Myocyte (in vitro differentiated cells): ENCODE measurements around the gene CHST11. TPM values are rescaled to one million over a fixed set of nuclear protein-coding genes. Genes with fewer than 3 reads are reported as not detected.
A peak's percentile ranks its signal among the peaks of the same experiment; 100 is the strongest.
"Not testable (repeated sequence)": the region's sequence is repeated elsewhere in the genome, so short reads cannot be mapped to it uniquely, and the experiment has no call there.

Experiments
- DNase-seq: peaks from one replicate; pipeline ENCODE4 v3.0.0-alpha.2; 2012; ENCODE audit warnings: low read depth
- microRNA-seq: library from miRNA; unstranded; fragments of <30 nt; microRNA quantifications from one replicate; pipeline ENCODE4, GENCODE V29; 2016
- total RNA-seq: library from RNA; depleted of rRNA; stranded (reverse); fragments of >200 nt; gene quantifications from 2 replicates; pipeline ENCODE4 v1.2.3, GENCODE V29; 2014

The CHST11 gene
- total RNA-seq, 1 donor from 2014 or later, result 2.9 TPM

DNA sequence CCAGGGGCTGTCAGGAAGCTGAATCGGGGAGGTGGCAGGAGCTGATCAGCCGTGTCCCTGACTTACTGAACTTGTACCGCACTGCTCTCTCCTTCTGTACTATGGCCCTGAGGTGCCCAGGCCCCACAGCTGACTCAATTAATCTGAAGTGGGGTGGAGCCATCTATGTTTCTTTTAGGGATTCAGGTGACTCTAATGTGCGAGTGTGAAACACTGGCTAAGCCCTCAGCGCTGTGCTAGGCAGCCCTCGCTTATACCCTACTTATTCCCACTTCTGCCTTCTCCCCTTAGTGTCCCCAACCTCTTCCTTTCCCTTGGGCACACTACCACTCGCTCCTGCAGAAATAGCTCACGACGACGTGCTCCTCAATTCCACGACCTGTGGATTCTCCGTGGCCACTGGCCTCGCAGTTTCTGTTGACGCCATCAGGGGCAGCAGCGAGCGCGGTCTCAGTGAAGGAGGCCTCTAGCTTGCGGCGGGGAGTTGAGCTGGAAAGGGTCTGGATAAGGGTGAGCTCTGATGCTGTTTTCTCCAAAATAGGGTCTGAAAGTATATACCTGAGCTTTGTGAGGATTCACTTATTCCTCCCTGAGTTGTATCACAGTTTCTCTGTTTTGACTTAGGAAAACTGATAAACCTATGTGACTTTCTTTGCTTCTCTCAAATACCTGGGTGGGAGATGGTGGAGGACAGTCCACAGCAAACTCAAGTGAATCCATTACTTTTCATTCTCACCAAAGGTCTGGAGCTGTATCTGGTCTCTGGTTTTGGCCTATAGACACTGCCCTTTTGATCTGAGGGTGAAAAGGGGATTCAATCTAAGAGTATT lies 333.8 kb downstream of the CHST11 start:
- DNase-seq, result peak; percentile 9

GRCh38 chr12:104792570-104792969 lies 335.8 kb downstream of the CHST11 start:
- peak; percentile 84 for DNase-seq

GRCh38 chr12:104793285-104793684 lies 336.5 kb downstream of the CHST11 start:
- peak; percentile 86 for DNase-seq

GRCh38 chr12:104793968-104794367 lies 337.2 kb downstream of the CHST11 start:
- no peak for DNase-seq

DNA sequence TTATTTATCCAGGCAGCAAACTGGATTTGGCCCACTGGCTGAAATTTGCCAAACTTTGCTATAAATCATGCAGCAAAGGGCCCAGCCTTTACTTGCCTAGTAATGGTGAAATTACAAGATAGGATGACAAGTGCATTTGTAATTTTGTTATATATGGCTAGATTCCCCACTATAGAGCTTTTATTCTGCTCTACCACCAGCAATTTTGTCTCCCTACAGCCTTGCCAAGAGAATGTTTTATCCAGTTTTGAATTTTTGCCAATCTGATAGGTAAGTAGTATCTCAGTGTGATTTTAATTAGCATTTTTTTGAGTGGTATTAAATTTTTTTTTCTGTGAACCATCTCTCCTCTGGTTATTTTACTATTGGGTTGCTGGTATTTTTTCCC lies 339.7 kb downstream of the CHST11 start:
- DNase-seq, result no peak

DNA sequence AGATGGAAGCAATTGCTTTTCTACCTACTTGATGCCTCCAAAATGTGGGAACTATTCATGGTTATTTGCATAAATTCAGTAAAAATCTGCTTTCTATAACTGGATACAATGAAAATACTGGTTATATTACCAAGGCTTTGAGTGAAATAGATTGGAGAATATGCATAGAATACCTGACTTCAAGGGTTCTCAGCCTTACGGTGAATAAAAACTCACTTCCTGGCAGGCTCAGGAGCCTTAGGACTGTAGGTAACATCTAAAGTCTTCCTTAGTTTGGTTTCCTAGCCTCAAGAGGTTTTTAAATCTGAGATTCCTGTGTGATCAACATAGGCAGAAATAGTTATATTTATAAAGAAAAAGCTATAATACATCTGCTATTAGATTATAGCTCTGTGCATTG lies 342.7 kb downstream of the CHST11 start:
- no peak for DNase-seq

- no peak for DNase-seq
These were observed 344.3 kb downstream of the CHST11 start for GRCh38 chr12:104801005-104801404.

DNA sequence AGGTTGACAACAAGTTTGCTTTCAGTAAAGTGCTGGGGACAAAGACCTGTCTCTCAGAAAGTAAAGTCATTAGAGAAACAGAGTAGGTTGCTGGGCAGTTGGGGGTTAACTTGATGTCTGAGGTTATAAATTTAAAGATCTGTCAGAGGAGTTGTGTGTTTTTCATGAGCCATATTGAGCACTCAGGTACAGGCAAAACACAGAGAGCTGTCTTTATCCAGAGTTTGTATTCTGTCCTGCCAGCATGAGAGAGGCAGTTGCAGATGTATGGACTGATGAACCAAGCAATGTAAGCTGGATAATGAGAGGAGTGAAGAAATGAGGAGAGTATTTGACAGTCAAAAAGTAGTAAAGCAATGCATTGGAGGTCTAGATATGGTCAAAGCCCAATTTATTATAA lies 344.7 kb downstream of the CHST11 start:
- DNase-seq, result no peak

GRCh38 chr12:104802208-104802607 lies 345.5 kb downstream of the CHST11 start:
- no peak for DNase-seq

DNA sequence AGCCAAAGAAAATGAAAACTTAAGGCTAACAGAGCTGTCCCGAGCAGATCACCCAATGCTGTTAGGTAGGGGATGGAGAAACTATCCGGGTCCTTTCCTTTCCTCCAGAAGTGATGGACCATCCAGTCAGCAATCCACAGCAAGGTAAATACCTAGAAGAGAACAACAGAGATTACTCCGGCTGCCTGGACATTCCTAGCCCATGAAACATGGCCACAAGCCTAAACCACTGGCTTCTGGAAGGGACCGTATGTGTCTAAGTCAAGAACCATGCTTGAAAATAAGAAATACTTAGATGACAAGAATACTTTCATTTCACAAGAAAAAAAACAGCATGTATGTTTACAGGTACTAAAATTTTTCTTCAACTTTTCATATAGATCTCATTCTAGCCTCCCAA lies 348.4 kb downstream of the CHST11 start:
- DNase-seq, result peak; percentile 57

GRCh38 chr12:104806194-104806593 lies 349.4 kb downstream of the CHST11 start:
- not testable (repeated sequence) for DNase-seq

- no peak for DNase-seq
These were observed 352.5 kb downstream of the CHST11 start for GRCh38 chr12:104809251-104809650.

DNA sequence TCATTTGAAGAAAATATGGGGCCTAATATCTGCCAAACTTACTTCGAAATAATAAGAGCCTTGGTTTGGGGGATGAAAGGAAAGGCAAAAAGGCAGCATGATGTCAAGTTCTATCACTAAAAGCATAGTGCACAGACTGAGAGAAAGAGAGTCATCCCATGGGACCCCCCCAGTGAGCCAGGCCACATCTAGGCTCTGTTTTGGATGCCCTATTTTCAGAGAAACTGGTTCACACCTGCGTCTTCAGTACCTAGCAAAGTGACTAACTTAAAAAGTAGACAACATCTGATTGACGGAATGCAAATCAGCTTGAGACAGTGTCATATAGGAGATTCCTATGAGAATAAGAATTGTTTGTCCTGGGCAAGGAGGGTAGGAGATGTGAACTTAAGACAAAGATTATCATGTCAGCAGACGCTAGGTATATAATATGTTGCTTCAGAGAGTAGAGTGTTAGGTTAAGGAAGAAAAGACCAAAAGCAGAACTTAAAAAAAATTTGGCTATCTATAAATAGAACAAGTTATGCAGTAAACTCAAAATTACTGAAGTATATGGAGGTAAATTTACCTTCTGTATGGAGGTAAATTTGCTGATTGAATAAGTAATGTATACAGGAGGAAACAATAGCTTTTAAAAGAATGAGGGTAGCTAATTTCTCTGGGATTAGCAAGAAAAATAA lies 353.1 kb downstream of the CHST11 start:
- DNase-seq, result no peak

Small RNA genes within 50 kb of the gene (microRNA-seq; reads per million reads assigned to microRNA genes)
- gene MIR3922, result not detected

Other genes starting within 250 kb of the CHST11 start
- 127 and 185 TPM in 2 replicates for gene TXNRD1, start 241.2 kb upstream of the CHST11 start, total RNA-seq
- gene EID3, start 153.2 kb upstream of the CHST11 start, total RNA-seq, result 0.88 and 1.7 TPM in 2 replicates